ENCODE results near the gene RSBN1L. TPM values are rescaled to one million over a fixed set of nuclear protein-coding genes. Genes with fewer than 3 reads are reported as not detected.

The RSBN1L gene
- total RNA-seq, 2 donors from 2014 or later: 7.5 to 7.9 TPM

DNA sequence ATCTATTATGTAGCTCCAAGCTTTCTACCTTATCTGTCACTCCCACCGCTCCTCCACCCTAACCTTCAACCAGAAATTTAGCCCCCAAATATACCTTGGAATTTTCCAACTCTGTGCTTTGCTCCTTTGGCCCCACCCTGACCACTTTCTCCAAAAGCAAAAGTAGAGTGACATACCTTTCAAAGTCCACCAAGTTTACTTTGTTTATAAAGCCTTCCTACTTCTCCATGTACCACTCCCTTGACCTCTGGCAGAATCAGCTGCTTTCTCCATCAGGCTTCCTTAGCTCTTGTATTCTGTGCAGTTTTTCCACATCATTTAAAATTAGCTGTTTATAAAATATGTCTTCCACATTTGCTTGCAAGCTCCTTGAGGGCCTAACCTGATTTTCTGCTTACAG lies 40.9 kb upstream of the RSBN1L start:
- H3K27ac ChIP-seq: no peak overlapping the region
- H3K27me3 ChIP-seq: no peaks in the 10 kb centered on the region
- H3K4me1 ChIP-seq: no peaks in the 10 kb centered on the region
- H3K4me3 ChIP-seq: no peak overlapping the region
- TF ChIP-seq, protein P1, sequence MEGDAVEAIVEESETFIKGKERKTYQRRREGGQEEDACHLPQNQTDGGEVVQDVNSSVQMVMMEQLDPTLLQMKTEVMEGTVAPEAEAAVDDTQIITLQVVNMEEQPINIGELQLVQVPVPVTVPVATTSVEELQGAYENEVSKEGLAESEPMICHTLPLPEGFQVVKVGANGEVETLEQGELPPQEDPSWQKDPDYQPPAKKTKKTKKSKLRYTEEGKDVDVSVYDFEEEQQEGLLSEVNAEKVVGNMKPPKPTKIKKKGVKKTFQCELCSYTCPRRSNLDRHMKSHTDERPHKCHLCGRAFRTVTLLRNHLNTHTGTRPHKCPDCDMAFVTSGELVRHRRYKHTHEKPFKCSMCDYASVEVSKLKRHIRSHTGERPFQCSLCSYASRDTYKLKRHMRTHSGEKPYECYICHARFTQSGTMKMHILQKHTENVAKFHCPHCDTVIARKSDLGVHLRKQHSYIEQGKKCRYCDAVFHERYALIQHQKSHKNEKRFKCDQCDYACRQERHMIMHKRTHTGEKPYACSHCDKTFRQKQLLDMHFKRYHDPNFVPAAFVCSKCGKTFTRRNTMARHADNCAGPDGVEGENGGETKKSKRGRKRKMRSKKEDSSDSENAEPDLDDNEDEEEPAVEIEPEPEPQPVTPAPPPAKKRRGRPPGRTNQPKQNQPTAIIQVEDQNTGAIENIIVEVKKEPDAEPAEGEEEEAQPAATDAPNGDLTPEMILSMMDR (IDR thresholded peaks at IDR 0.05): no peak
- DNase-seq (ENCODE audit: low spot score): no peak
- H3K9me3 ChIP-seq: no peaks in the 10 kb centered on the region
- peaks cover 20% of the 10 kb centered on the region for H3K36me3 ChIP-seq

- TF ChIP-seq, protein P1 (IDR thresholded peaks at IDR 0.05): no peak
- no peaks in the 10 kb centered on the region for H3K27me3 ChIP-seq
- no peaks in the 10 kb centered on the region for H3K4me1 ChIP-seq
- no peak for DNase-seq (ENCODE audit: low spot score)
- H3K36me3 ChIP-seq: peaks cover 20% of the 10 kb centered on the region
- H3K4me3 ChIP-seq: no peak overlapping the region
- H3K9me3 ChIP-seq: no peaks in the 10 kb centered on the region
- no peak overlapping the region for H3K27ac ChIP-seq
These were observed 40.3 kb upstream of the RSBN1L start for GRCh38 chr7:77655836-77656455.

- H3K27ac ChIP-seq: no peak overlapping the region
- H3K27me3 ChIP-seq: no peaks in the 10 kb centered on the region
- no peaks in the 10 kb centered on the region for H3K4me1 ChIP-seq
- DNase-seq (ENCODE audit: low spot score): no peak
- H3K9me3 ChIP-seq: no peaks in the 10 kb centered on the region
- H3K4me3 ChIP-seq: no peak overlapping the region
- TF ChIP-seq, protein P1 (IDR thresholded peaks at IDR 0.05): peak; percentile 13 to 52
- H3K36me3 ChIP-seq: peaks cover 20% of the 10 kb centered on the region
These were observed 38.6 kb upstream of the RSBN1L start for GRCh38 chr7:77657427-77658224.

- TF ChIP-seq, protein P1 (IDR thresholded peaks at IDR 0.05): no peak
- Histone ChIP-seq H3K4me1 (no peaks in the 10 kb centered on the region), H3K27me3 (no peaks in the 10 kb centered on the region), H3K36me3 (peaks cover 16% of the 10 kb centered on the region), H3K4me3 (no peak overlapping the region), H3K27ac (no peak overlapping the region), H3K9me3 (no peaks in the 10 kb centered on the region)
- DNase-seq (ENCODE audit: low spot score): no peak
These were observed 37.3 kb upstream of the RSBN1L start for GRCh38 chr7:77658928-77659327.

- Histone ChIP-seq H3K4me3 (no peak overlapping the region), H3K27ac (no peak overlapping the region), H3K27me3 (no peaks in the 10 kb centered on the region), H3K4me1 (no peaks in the 10 kb centered on the region), H3K9me3 (no peaks in the 10 kb centered on the region), H3K36me3 (peaks cover 7% of the 10 kb centered on the region)
- TF ChIP-seq, protein P1 (IDR thresholded peaks at IDR 0.05): no peak
- no peak for DNase-seq (ENCODE audit: low spot score)
These were observed 34.4 kb upstream of the RSBN1L start for GRCh38 chr7:77661816-77662215.
